Gastroesophageal sphincter (tissue), 3 donors: Measurements from ENCODE around the gene ZNF587B.
"Not testable (repeated sequence)": the region's sequence is repeated elsewhere in the genome, so short reads cannot be mapped to it uniquely, and the experiment has no call there.

Experiments used
- CTCF ChIP-seq, 4 experiments: fragments of 200-600 bp in 2 of 4; fragments of 450-650 bp in 2 of 4; sonication (generic) in 1 of 4; IDR thresholded peaks; one replicate each; pipeline ENCODE4 v1.5.1; 2017 to 2019; ENCODE audit warnings: antibody characterized with exemption in 4 of 4, mild to moderate bottlenecking in 2 of 4, moderate library complexity in 2 of 4
- POLR2A ChIP-seq, 2 donors: fragments of 450-650 bp; IDR thresholded peaks; one replicate each; pipeline ENCODE4 v1.6.1; 2017; ENCODE audit warnings: antibody characterized with exemption in 2 of 2, mild to moderate bottlenecking in 2 of 2, moderate library complexity in 1 of 2
- POLR2AphosphoS5 ChIP-seq: sonication (generic); formaldehyde crosslinking; IDR thresholded peaks from one replicate; pipeline ENCODE4 v1.6.1; 2017; ENCODE audit warnings: antibody characterized with exemption

DNA sequence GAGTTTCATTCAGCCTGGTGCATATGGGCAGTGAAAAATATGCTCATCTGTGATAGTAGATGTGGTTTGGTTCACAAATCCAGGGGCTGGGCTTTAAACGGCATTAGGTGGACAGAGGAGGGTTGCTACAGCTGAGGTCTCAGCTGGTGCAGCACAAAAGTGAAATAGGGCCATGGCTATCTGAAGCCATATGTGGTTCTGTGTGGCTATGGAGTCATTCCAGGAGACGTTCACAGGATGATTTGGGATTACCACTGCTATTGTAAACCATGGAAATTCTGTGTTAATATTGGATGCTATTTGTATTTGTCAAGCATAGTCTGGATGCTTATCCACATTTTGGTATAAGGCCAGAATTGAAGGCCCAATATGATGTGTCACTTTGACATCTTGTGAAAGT, 24.0 kb downstream of the ZNF587B start:
- TF ChIP-seq CTCF (IDR thresholded peaks at IDR 0.05); POLR2A (IDR thresholded peaks at IDR 0.05); POLR2AphosphoS5: not testable (repeated sequence)
